GM23338 (cell line): ENCODE data around the gene TLX1. TPM values are rescaled to one million over a fixed set of nuclear protein-coding genes. Genes with fewer than 3 reads are reported as not detected.

Experiments used
- CREB1 ChIP-seq: fragments of 250-450 bp; sonication (Bioruptor Pico); IDR thresholded peaks from 2 replicates; pipeline ENCODE4 v1.5.0; 2020; ENCODE audit warnings: low read depth, mild to moderate bottlenecking, moderate library complexity
- CTCF ChIP-seq, 2 experiments: fragments of 200-600 bp in 1 of 2; sonication (generic) in 1 of 2; conservative IDR thresholded peaks; 2 replicates each; pipeline versions ENCODE4 v1.5.1 to v1.6.1; 2016 to 2017; ENCODE audit warnings: antibody characterized with exemption in 2 of 2, low read depth in 2 of 2, mild to moderate bottlenecking in 2 of 2, moderate library complexity in 1 of 2
- EZH2 ChIP-seq: fragments of 200-600 bp; sonication (generic); IDR thresholded peaks from one replicate; pipeline ENCODE4 v1.8.0; 2017; ENCODE audit warnings: antibody characterized with exemption, mild to moderate bottlenecking, low read depth; ENCODE audit not compliant: unreplicated experiment
- JUNB ChIP-seq: IDR thresholded peaks from one replicate; pipeline ENCODE4 v1.6.1; 2016; ENCODE audit warnings: antibody characterized with exemption; ENCODE audit not compliant: unreplicated experiment
- POLR2AphosphoS5 ChIP-seq: IDR thresholded peaks from 2 replicates; pipeline ENCODE4 v1.6.1; 2016; ENCODE audit warnings: antibody characterized with exemption, low read depth
- REST ChIP-seq: IDR thresholded peaks from one replicate; pipeline ENCODE4 v1.6.1; 2018; ENCODE audit warnings: antibody characterized with exemption; ENCODE audit not compliant: unreplicated experiment
- STAT1 ChIP-seq: IDR thresholded peaks from one replicate; pipeline ENCODE4 v1.6.1; 2016; ENCODE audit warnings: antibody characterized with exemption; ENCODE audit not compliant: unreplicated experiment
- ZNF114 ChIP-seq: fragments of 250-450 bp; sonication (Bioruptor Pico); IDR thresholded peaks from 2 replicates; pipeline ENCODE4 v1.5.0; 2020; ENCODE audit warnings: mild to moderate bottlenecking, moderate library complexity
- ZNF331 ChIP-seq: fragments of 250-450 bp; sonication (Bioruptor Pico); IDR thresholded peaks from 2 replicates; pipeline ENCODE4 v1.5.0; 2020; ENCODE audit warnings: low read depth, mild to moderate bottlenecking, moderate library complexity
- ZNF462 ChIP-seq: fragments of 250-450 bp; sonication (Bioruptor Pico); IDR thresholded peaks from 2 replicates; pipeline ENCODE4 v1.5.0; 2020; ENCODE audit warnings: mild to moderate bottlenecking, moderate library complexity
- polyA plus RNA-seq: library from polyadenylated mRNA; unstranded; fragments of >200 nt; fragmentation: Nextera tagmentation; extraction: Ambion mirVana; gene quantifications from 2 replicates; pipeline ENCODE4 v1.2.1, GENCODE V29; 2016
- total RNA-seq: library from RNA; depleted of rRNA; stranded (reverse); fragments of >200 nt; shearing (Covaris generic); gene quantifications from 2 replicates; pipeline ENCODE4 v1.2.3, GENCODE V29; 2014

The TLX1 gene
- total and polyA plus RNA-seq, 2 experiments from 2014 or later, result not detected

- TF ChIP-seq ZNF462, result no peak
- TF ChIP-seq REST, result no peak
- no peak for TF ChIP-seq STAT1
- no peak for TF ChIP-seq POLR2AphosphoS5
- TF ChIP-seq CTCF (conservative IDR thresholded peaks at IDR 0.05; ENCODE audit: low read depth in 2 of 2), result no peak
- no peak for TF ChIP-seq CREB1
- no peak for TF ChIP-seq JUNB
- no peak for TF ChIP-seq ZNF114 (CRISPR knock-in tag)
- TF ChIP-seq EZH2, result no peak
- TF ChIP-seq ZNF331 (CRISPR knock-in tag), result no peak
Observed at GRCh38 chr10:101096378-101096777, 34.7 kb upstream of the TLX1 start (continued).
